ENCODE results near the gene ARX. TPM values are rescaled to one million over a fixed set of nuclear protein-coding genes. Genes with fewer than 3 reads are reported as not detected.

Gene ARX
- total and polyA plus RNA-seq, 11 donors = not detected

GRCh38 chrX:25010784-25011588 is 4.8 kb downstream of the ARX start:
- 6 to 36% (median 19%) methylated on average over 25 to 33 of the region's 33 CpGs for WGBS, 4 donors
- ATAC-seq (no peak), DNase-seq (no peak)
- no peak for TF ChIP-seq CTCF (IDR thresholded peaks at IDR 0.05)
- no peak for TF ChIP-seq POLR2A (IDR thresholded peaks at IDR 0.05)
- no peak overlapping the region for H3K4me3 ChIP-seq
- H3K27ac ChIP-seq = no peak overlapping the region
- peaks cover 8 to 96% (median 83%) of the 10 kb centered on the region in 9 donors for H3K27me3 ChIP-seq
- no peaks in the 10 kb centered on the region for H3K9me3 ChIP-seq
- no peaks in the 10 kb centered on the region for H3K36me3 ChIP-seq
- intact Hi-C loops (cut with DNase I) = no loop called here
- H3K4me1 ChIP-seq = peaks cover 0 to 20% (median 0%) of the 10 kb centered on the region in 12 donors

- intact Hi-C loops (cut with DNase I) = loop anchor here in 1 of 10 donors (5.0 kb wide), 1 partner anchor 322 kb away; no protein-coding TSS in a partner anchor
- Histone ChIP-seq H3K27me3 (peaks cover 0 to 96% (median 80%) of the 10 kb centered on the region in 9 donors), H3K27ac (no peak overlapping the region), H3K9me3 (no peaks in the 10 kb centered on the region), H3K36me3 (no peaks in the 10 kb centered on the region), H3K4me1 (peaks cover 0 to 28% (median 4%) of the 10 kb centered on the region in 12 donors), H3K4me3 (no peak overlapping the region)
- no peak for TF ChIP-seq CTCF (IDR thresholded peaks at IDR 0.05)
- TF ChIP-seq POLR2A (IDR thresholded peaks at IDR 0.05) = no peak
- WGBS, 4 donors = 28 to 43% (median 40%) methylated on average over 7 of the region's 7 CpGs
- no peak for DNase-seq
- ATAC-seq = no peak
Measured at GRCh38 chrX:25009407-25009806, 6.4 kb downstream of the ARX start.

GRCh38 chrX:25007059-25008053 is 8.4 kb downstream of the ARX start:
- Histone ChIP-seq H3K27me3 (peaks cover 0 to 99% (median 80%) of the 10 kb centered on the region in 9 donors), H3K36me3 (no peaks in the 10 kb centered on the region), H3K27ac (no peak overlapping the region), H3K9me3 (no peaks in the 10 kb centered on the region), H3K4me3 (no peak overlapping the region), H3K4me1 (peaks cover 0 to 28% (median 4%) of the 10 kb centered on the region in 12 donors)
- 3 to 34% (median 12%) methylated on average over 39 to 64 of the region's 64 CpGs for WGBS, 4 donors
- intact Hi-C loops (cut with DNase I) = loop anchor here in 1 of 10 donors (5.0 kb wide), 1 partner anchor 320 kb away; no protein-coding TSS in a partner anchor
- ATAC-seq = no peak
- TF ChIP-seq POLR2A (IDR thresholded peaks at IDR 0.05) (no peak), CTCF (IDR thresholded peaks at IDR 0.05) (no peak)
- no peak for DNase-seq
